HG03354 (cell line): ENCODE measurements around the gene PPFIA2.

Experiments used
- ATAC-seq: cut with Tn5 transposase; IDR thresholded peaks from one replicate; pipeline ENCODE4 v1.9.1; 2021; ENCODE audit warnings: mild to moderate bottlenecking; ENCODE audit not compliant: unreplicated experiment, poor library complexity, severe bottlenecking

The PPFIA2 gene

DNA sequence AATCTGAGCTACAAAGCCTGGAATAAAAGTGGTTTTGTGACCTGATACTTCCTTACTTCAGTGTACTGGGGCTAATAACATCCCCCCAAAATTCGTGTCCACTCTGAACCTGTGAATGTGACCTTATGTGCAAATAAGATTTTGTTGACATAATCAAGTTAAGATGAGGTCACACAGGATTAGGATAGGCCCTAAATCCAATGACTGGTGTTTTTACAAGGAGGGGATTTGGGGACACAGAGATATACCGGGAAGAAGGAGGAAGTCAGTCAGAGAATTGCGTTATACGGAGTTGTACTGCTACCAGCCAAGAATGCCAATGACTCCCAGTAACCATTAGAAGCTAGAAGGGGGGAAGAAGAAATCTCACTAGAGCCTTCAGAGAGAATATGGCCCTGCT is 381.4 kb downstream of the PPFIA2 start:
- no peak for ATAC-seq

DNA sequence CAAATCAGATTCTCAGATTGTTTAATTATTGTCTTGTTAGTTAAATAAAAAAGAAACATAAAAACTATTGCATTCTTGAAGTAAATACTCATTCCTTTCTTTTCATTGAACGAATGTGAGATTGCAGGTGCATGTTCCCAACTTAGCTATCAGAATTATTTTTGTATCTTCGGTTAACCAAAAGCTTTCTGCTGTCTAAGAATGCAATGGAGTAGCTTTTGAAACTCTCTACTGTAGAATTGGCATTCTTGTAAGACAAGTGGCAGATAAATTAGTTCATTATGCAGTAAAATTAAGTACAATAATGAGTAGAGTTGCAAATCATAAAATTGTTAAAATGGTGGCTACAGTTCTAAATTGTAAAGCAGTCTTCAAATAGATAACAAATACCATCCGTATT is 383.2 kb downstream of the PPFIA2 start:
- no peak for ATAC-seq

DNA sequence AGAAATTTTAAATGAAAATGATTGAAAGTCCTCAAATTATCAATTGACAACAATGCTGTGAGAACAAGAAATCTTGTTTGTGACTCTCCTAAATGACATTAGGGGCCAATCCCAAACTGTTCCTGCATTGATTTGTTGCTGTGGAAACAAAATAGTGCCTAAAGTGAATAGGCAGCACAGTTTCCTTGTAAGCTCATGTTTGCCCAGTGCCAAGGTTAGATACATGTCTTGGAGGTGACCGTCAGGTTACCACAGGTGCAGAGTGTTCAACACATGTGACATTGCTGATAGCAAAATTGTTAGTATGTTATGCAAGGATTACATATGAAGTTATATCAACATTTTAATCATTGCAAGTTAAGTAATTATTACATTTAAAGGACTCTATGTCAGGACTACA is 388.7 kb downstream of the PPFIA2 start:
- no peak for ATAC-seq

DNA sequence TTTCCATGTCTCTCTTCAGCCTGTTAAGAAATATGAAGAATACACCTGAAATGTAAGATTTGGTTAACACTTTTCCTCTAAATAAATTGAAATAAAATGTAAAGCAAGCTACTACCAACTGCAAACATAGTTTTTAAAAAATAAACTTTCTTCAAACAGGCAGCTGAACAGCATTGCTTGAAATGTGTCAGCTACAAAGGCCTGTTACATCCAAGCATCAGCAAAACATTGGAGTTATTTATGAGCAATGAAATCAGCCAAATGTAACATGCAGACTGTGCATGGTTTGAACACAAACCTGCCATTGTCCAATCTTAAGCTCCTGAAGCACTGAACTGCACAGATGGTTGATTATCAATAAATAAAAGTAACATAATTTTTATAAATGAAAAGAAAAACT is 390.0 kb downstream of the PPFIA2 start:
- no peak for ATAC-seq

DNA sequence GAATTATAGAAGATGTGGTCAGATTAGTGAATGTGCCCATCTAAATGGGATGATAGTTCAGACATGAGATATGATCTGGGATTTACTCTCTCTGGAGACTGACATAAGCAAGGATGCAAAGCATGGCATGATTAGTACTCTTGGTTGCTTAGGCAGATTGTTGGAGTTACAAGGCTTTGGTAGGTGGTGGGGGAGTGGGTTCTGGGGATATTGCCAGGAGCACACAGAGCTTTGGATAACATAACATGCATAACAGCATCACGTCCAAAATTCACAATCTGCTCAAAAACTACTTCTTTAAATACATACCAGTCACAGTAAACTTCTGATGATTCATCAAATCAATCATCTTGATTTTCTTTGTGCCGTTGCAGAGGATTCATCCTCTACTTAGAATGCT is 393.9 kb downstream of the PPFIA2 start:
- no peak for ATAC-seq

DNA sequence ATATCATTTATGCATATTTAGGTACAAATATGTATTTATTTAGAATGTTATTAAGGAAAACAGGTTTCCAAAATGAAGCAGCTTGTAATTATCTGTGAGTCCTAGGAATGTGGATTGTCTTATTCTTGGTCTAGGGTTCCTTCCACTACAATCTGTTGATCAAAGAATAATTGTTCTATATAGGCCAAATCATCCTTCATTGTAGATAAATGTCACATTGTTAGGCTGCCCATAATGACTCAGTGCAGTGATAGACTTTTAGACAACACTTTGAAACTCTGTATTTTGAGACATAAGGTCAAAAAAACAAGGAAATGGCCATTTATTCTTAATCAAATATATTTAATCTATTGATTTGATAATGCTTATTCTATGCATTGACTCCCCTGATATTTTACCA is 398.2 kb downstream of the PPFIA2 start:
- no peak for ATAC-seq

DNA sequence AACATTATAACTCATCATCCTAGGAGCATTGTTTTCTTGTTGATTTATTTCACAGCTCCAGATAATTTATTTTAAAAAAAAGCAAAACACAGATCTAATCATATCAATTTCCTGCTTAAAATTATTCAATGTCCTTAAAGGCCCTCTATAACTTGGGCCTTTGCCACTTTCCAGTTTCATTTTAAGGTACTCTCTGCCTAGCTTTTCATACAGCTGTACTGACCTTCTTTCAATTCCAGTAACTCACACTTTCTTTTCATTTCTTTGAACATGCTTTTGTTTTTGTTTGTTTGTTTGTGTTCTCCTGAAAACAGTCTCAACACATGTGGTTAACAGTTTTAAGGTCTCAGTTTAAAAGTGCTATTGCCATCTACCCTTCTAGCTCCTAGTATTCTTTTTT is 399.4 kb downstream of the PPFIA2 start:
- no peak for ATAC-seq

DNA sequence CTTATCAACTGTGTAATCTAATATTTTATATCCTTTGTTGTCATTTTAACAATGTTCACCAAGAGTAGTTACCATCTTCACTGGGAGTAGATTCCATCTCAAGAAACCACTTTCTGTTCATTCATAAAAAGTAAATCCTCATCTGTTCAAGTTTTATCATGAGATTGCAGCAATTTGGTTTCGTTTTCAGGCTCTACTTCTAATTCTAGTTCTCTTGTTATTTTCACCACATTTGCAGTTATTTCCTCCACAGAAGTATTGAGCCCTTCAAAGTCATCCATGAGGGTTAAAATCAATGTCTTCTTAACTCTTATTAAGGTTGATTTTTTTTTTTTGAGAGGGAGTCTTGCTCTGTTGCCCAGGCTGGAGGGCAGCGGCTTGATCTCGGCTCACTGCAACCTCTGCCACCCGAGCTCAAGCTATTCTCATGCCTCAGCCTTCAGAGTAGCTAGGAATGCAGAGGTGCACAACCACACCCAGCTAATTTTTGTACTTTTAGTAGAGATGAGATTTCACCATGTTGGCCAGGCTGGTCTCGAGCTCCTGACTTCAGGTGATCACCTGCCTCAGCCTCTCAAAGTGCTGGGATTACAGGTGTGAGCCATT is 404.7 kb downstream of the PPFIA2 start:
- ATAC-seq = no peak

DNA sequence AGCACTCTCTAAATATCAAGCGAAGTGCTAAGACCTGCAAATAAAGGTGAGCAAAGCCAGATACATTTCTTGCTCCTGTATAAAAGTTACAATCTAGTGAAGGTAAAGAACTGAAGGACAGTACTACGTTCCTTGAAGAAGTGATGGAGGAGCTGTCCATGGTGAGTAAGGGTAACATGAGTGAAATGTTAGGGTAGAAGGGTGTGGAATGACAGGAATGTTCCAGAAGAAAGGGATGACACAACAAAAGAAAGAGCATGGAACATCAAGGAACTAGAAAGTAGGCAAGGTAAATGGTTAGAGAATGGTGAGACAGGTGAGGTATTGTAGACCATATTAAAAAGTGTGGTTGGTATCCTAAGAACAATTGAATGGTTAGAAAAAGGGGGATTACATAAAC is 408.8 kb downstream of the PPFIA2 start:
- no peak for ATAC-seq

DNA sequence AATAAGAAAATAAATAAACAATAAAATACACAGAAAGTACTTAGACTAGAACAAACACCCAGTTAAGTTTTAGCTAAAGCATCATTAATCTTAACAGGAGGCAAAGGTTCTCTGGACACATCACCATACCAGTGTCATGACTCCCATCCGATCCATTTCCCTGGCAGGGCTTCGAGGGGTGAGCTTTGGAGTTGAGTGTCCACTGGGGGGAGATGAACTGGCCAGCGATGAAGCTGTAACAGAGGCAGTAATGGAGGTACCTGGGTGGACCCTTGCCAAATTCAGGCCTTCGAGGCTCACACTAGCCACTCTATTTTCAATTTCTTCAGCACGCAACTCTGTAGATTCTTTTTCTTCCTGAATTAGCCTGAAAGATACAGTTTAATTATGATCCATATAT is 411.7 kb downstream of the PPFIA2 start:
- ATAC-seq = no peak

DNA sequence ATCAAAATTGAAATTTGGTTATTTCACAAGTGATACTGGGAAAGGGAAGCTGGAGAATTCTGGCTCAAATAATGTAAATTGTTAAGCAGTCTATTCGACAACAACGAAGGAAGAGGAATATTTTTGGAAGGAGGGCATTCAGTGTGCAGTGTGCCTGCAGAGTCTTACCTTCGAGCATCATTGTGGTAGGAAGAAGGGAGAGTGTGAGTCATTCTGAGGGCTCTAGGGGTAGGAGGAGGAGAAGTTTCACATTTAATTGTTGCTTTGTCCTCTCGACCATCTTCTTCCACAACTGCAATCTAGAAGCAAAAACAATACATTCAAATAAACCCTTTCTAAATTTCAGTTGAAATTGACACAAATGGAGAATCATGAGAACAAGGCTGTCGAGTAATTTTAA is 418.2 kb downstream of the PPFIA2 start:
- no peak for ATAC-seq

DNA sequence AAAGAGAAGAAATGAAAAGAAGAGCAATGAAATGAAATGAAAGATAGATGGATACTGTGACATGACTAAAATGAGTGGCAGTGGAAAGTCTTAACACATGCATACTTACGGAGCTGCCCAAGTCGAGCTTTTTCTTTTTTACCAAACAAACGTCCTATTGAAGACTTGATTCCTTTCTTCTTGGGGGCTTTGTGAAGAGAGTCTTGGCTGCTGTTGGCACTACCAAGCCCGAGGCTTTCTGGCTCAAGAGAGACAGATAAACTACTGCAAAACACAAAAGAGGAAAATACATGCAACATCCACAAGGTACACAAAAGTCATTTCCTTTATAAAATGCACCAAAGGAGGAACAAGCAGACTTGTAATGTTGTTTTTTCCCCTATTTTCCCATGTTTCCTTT is 420.1 kb downstream of the PPFIA2 start:
- no peak for ATAC-seq

DNA sequence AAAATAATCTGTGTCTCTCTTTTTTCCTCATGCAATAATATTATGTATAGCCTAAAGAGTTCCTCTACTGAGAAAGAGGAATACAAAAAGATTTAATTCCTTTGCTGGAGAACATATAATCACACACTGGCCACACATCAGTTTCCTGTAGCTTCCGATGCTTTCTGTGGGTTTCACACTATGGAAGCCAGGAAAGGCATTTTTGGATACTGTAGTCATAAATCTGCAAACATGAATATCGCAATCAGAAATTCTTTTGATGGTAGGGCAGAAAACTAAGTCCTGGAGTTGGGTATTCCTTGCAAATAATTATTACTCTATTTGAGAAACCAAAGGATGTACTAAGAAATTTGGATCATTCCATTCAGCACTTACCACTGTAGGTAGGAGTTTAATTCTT is 421.3 kb downstream of the PPFIA2 start:
- ATAC-seq = no peak

DNA sequence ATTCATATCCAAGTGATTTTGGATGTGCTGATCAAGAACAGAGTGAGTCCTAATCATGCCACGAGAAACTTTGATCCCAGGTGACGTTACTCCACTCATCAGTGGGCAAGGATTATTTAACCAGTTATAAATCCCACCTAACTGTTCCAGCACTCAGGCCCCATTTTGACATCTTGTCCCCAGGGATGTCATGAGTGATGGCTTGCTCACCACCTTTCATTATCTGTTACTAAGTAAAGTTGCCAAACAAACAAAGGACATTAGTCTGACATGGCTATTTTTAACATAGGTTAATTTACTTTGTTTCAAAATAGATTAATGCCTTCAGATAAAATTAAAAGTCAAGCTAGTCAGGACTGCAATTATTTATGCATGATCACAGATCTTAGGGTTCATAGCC is 425.3 kb downstream of the PPFIA2 start:
- no peak for ATAC-seq

DNA sequence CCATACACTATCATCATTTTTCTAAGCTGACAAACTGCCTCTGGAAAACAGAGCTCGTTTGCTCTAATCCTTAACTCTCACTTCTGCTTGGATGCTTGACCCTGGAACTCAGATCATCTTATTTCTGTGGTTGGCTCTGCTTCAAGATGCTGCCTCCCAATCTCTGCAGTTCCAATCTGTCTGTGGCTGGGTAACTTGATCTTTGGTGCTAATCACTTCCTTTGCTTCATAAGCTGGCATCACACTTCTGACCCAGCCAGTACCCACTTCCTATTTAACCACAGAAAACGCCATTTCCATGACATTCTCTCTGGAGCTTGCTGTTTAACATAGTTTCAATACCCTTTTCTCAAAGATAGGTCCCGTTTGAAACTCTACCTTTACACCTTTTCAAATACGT is 427.1 kb downstream of the PPFIA2 start:
- no peak for ATAC-seq

DNA sequence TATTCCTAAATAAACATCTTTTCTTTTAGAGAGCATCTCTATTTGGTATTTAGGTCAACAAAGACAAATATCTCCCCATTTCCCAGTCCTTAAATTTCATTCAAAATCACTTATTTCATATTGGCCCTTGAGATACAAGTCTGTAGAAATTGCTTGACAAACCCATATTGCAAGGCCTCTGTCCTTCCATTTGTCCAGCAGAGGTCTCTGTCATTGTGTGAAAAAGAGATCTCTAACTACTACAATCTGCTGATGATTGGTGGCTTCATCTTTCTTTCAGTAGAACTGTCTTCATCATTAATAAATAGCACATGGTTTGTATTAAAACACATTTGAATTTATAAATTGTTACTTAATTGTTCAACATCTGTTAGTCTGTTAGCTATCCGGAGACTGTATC is 428.7 kb downstream of the PPFIA2 start:
- no peak for ATAC-seq

DNA sequence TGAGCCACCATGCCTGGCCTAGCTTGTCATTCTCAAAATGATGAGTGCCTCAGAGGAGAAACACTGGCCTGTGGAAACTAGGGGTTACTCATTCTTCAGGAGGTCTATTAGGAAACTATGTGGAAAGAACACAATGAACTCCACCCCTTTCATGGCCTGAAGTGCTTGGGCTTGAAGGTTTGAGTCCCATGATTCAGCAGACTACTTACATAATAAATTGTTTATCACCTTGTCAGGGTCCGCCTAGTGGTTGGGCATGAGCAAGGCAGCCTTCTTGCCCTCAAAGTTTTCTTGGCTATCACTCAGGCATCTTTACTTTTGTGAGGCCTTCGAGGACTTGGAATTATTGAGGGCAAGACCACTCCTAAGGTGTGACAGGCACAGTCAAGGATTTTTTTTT is 430.1 kb downstream of the PPFIA2 start:
- ATAC-seq = peak; percentile 86

DNA sequence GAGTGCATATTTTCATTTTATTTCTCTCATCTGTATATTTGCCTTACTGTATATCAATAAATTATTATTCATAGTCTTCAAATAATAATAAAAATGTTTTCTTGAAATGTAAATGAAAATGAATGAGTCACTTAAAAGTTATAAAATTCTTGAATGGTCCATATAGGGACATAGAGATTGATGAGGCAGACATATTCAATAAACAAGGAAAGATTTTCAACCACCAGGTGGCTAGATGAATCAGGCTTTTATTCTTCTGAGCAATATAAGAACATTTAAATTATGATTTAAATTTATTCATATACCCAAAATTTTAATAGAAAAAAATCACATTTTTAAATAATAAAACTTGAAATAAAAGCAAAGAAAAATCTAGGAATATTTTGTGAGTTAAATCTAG is 431.7 kb downstream of the PPFIA2 start:
- no peak for ATAC-seq

DNA sequence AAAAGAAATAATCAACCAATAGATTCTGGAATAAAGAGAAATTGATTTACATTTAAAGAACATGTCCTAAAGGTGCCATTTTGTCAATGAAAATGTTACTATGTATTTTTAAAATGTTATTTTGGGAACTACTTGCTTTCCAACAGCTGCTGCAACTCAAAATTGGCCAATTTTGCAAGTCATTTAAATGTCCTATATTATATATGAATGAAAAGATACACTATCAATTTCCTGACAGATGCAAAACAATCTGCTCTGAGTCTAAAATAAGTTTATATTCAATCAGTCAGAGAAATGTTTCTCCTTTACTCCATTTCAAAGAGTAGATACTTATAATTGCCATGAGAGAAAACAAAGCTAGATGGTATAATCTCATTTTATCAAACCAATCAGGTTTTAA is 434.1 kb downstream of the PPFIA2 start:
- no peak for ATAC-seq

DNA sequence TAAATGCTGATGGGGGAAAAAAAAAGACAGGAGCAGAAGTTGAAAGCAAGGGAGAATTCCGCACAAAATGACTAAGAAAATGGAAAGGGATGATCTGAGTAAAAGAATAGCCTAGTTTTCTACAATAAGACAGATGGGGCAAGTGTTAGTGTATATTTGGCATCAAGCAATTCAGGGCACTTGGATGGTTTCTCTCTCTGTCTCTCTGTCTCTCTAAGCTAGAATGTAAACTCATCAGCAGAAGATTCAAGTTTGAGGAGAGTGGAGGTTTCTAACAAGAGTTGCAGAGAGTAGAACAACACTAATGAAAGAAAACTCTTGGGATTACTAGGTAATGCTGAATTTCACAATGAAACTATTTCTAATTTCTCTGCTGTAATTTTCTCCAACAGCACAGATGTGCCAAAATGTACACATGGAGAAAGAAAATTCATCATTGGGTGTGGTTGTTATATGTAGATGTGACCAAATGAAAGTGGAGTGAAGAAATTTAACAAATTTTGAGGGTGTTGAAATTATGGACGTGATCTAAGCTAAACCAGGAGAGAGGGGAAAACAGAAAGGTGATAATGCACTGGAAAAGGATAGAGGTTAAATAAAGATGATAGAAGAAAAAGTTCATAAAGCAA is 444.1 kb downstream of the PPFIA2 start:
- ATAC-seq = no peak

DNA sequence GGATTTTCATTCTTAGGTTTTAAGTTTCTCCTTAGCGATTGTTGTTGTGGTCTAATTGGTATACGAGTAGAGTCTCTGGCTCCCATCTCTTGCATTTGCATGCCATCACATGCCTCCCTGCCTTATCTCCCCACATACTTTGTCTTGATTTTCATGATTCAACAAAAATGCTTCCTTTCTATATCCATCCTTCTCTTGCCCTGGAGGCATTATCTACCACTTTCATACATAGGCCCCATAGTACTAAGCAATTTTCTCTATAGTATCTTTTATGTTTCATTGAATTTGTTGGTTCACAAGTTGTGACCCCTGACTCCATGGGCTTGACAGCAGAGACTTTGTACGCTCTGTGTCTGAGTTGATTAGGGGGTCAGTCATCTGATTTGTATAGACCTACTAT is 455.2 kb downstream of the PPFIA2 start:
- no peak for ATAC-seq

DNA sequence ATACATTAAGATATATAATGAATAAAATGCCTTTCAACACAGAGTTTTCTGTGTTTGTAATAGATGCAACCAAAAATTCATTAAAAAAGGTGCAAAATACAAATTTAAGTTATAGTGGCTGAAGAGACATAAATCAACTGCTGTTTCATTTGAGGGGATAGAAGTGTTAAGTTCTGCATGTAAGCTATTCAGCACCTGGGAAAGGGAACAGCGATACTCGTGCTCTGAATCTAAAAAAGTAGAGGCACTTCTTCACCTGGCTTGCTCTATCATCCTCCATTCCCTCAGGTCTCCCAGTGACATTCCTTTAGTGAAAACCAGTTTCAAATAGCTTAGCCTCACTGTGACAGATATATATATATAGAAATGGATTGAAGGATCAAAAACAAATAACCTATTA is 458.7 kb downstream of the PPFIA2 start:
- ATAC-seq = no peak
